Measurements from ENCODE around the gene SOS2.

SOS2 gene

GRCh38 chr14:50117456-50117855 lies 113.9 kb downstream of the SOS2 start:
- Histone ChIP-seq H3K9me3 (ENCODE audit: low read length) (no peaks in the 10 kb centered on the region), H4K20me1 (ENCODE audit: insufficient read depth, low read length) (no peaks in the 10 kb centered on the region), H3K9ac (ENCODE audit: low read length) (no peak overlapping the region), H3K4me1 (ENCODE audit: insufficient read depth, low read length, severe bottlenecking) (peaks cover 27% of the 10 kb centered on the region), H3F3A (ENCODE audit: insufficient read depth, low read length) (no peaks in the 10 kb centered on the region), H3K27me3 (ENCODE audit: insufficient read depth, low read length) (no peaks in the 10 kb centered on the region), H3K36me3 (ENCODE audit: insufficient read depth, low read length) (peaks cover 36% of the 10 kb centered on the region), H3K4me2 (ENCODE audit: low read length) (no peak overlapping the region), H3K27ac (ENCODE audit: low read depth, low read length, poor library complexity, severe bottlenecking) (no peak overlapping the region), H3K4me3 (ENCODE audit: low read depth, low read length, poor library complexity, severe bottlenecking) (no peak overlapping the region), H3K79me2 (ENCODE audit: insufficient read depth, low read length) (peaks cover 23% of the 10 kb centered on the region), H3K9me2 (ENCODE audit: low read depth, low read length) (no peaks in the 10 kb centered on the region), H2AFZ (ENCODE audit: low read length) (no peak overlapping the region)
- TF ChIP-seq, protein P1, sequence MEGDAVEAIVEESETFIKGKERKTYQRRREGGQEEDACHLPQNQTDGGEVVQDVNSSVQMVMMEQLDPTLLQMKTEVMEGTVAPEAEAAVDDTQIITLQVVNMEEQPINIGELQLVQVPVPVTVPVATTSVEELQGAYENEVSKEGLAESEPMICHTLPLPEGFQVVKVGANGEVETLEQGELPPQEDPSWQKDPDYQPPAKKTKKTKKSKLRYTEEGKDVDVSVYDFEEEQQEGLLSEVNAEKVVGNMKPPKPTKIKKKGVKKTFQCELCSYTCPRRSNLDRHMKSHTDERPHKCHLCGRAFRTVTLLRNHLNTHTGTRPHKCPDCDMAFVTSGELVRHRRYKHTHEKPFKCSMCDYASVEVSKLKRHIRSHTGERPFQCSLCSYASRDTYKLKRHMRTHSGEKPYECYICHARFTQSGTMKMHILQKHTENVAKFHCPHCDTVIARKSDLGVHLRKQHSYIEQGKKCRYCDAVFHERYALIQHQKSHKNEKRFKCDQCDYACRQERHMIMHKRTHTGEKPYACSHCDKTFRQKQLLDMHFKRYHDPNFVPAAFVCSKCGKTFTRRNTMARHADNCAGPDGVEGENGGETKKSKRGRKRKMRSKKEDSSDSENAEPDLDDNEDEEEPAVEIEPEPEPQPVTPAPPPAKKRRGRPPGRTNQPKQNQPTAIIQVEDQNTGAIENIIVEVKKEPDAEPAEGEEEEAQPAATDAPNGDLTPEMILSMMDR (IDR thresholded peaks at IDR 0.05; ENCODE audit: low read length): no peak
- TF ChIP-seq EZH2 (IDR thresholded peaks at IDR 0.05; ENCODE audit: borderline replicate concordance, low read length): no peak

DNA sequence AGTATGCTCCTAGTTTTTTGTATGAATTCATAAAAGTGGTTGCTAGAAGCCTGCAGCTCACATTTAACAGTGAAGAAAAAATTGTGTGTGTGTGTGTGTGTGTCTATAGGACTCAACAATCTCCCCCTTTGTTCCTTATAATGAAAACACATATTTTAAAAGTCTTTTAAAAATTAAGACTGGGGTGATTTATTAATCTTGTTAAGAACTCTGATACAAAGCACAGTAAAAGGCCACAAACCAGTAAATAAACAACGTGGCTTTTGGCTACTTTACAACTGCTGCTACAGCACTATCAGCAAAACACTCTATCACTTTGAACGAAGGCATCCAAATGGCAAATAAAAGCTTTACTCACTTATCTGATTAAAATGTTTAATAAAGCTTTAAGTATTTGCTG lies 114.4 kb downstream of the SOS2 start:
- H3K4me3 ChIP-seq (ENCODE audit: low read depth, low read length, poor library complexity, severe bottlenecking): peak overlapping the region; percentile 85
- H3K36me3 ChIP-seq (ENCODE audit: insufficient read depth, low read length): peaks cover 41% of the 10 kb centered on the region
- H3K27ac ChIP-seq (ENCODE audit: low read depth, low read length, poor library complexity, severe bottlenecking): peak overlapping the region; percentile 81
- H3K4me1 ChIP-seq (ENCODE audit: insufficient read depth, low read length, severe bottlenecking): peaks cover 27% of the 10 kb centered on the region
- peak overlapping the region; percentile 84 for H2AFZ ChIP-seq (ENCODE audit: low read length)
- H3F3A ChIP-seq (ENCODE audit: insufficient read depth, low read length): no peaks in the 10 kb centered on the region
- H3K9me3 ChIP-seq (ENCODE audit: low read length): no peaks in the 10 kb centered on the region
- H3K9me2 ChIP-seq (ENCODE audit: low read depth, low read length): no peaks in the 10 kb centered on the region
- peak overlapping the region; percentile 100 for H3K4me2 ChIP-seq (ENCODE audit: low read length)
- peaks cover 23% of the 10 kb centered on the region for H3K79me2 ChIP-seq (ENCODE audit: insufficient read depth, low read length)
- peak overlapping the region; percentile 81 for H3K9ac ChIP-seq (ENCODE audit: low read length)
- TF ChIP-seq, protein P1 (IDR thresholded peaks at IDR 0.05; ENCODE audit: low read length): no peak
- TF ChIP-seq EZH2 (IDR thresholded peaks at IDR 0.05; ENCODE audit: borderline replicate concordance, low read length): no peak
- H3K27me3 ChIP-seq (ENCODE audit: insufficient read depth, low read length): no peaks in the 10 kb centered on the region
- no peaks in the 10 kb centered on the region for H4K20me1 ChIP-seq (ENCODE audit: insufficient read depth, low read length)

- Histone ChIP-seq H3F3A (ENCODE audit: insufficient read depth, low read length) (no peaks in the 10 kb centered on the region), H3K27me3 (ENCODE audit: insufficient read depth, low read length) (no peaks in the 10 kb centered on the region), H3K79me2 (ENCODE audit: insufficient read depth, low read length) (peaks cover 23% of the 10 kb centered on the region)
Measured at GRCh38 chr14:50116181-50116956, 115.0 kb downstream of the SOS2 start, which contains the start of gene VCPKMT. Gene VCPKMT (minus strand): TSS chr14:50116572. CDS start chr14:50116552, 20 bp downstream.

More at GRCh38 chr14:50116181-50116956, 115.0 kb downstream of the SOS2 start, which contains the start of gene VCPKMT:
- Histone ChIP-seq H3K36me3 (ENCODE audit: insufficient read depth, low read length) (peaks cover 47% of the 10 kb centered on the region), H3K9me3 (ENCODE audit: low read length) (no peaks in the 10 kb centered on the region), H3K4me1 (ENCODE audit: insufficient read depth, low read length, severe bottlenecking) (peaks cover 27% of the 10 kb centered on the region), H4K20me1 (ENCODE audit: insufficient read depth, low read length) (no peaks in the 10 kb centered on the region), H3K4me2 (ENCODE audit: low read length) (peak within 1 kb of the TSS; percentile 100), H3K9me2 (ENCODE audit: low read depth, low read length) (no peaks in the 10 kb centered on the region), H2AFZ (ENCODE audit: low read length) (peak within 1 kb of the TSS; percentile 84), H3K4me3 (ENCODE audit: low read depth, low read length, poor library complexity, severe bottlenecking) (peak within 1 kb of the TSS; percentile 85), H3K9ac (ENCODE audit: low read length) (peak within 1 kb of the TSS; percentile 81), H3K27ac (ENCODE audit: low read depth, low read length, poor library complexity, severe bottlenecking) (peak within 1 kb of the TSS; percentile 81)
- TF ChIP-seq, protein P1 (IDR thresholded peaks at IDR 0.05; ENCODE audit: low read length): no peak
- no peak for TF ChIP-seq EZH2 (IDR thresholded peaks at IDR 0.05; ENCODE audit: borderline replicate concordance, low read length)
